ENCODE data around the gene KCNH6.

- TF ChIP-seq CTCF (IDR thresholded peaks at IDR 0.05; ENCODE audit: low read length) = no peak
- no peak for TF ChIP-seq EZH2phosphoT487 (IDR thresholded peaks at IDR 0.05; ENCODE audit: low read length)
These were observed 18.9 kb upstream of the KCNH6 start for GRCh38 chr17:63504261-63504660.
